Ectodermal cell (in vitro differentiated cells): ENCODE data around the gene EFCAB11.

ENCODE experiments used
- H3K27ac ChIP-seq: 2 replicates; pipeline ENCODE4 v1.7.0; 2013; ENCODE audit warnings: mild to moderate bottlenecking, low read depth, low read length; ENCODE audit not compliant: insufficient read depth, poor library complexity, severe bottlenecking
- H3K27me3 ChIP-seq: 2 replicates; pipeline ENCODE4 v1.7.0; 2013; ENCODE audit warnings: mild to moderate bottlenecking, low read length; ENCODE audit not compliant: insufficient read depth, control insufficient read depth, poor library complexity, severe bottlenecking
- H3K36me3 ChIP-seq: one replicate; pipeline ENCODE4 v1.7.0; 2013; ENCODE audit warnings: low read length; ENCODE audit not compliant: control insufficient read depth, insufficient read depth
- H3K4me1 ChIP-seq: one replicate; pipeline ENCODE4 v1.7.0; 2013; ENCODE audit warnings: low read length; ENCODE audit not compliant: control insufficient read depth, insufficient read depth
- H3K4me3 ChIP-seq: 2 replicates; pipeline ENCODE4 v1.7.0; 2013; ENCODE audit warnings: low read depth, low read length, control low read depth; ENCODE audit not compliant: insufficient read depth
- H3K9me3 ChIP-seq: 2 replicates; pipeline ENCODE4 v1.7.0; 2013; ENCODE audit warnings: mild to moderate bottlenecking, low read length, moderate library complexity; ENCODE audit not compliant: control insufficient read depth
- WGBS, 2 experiments: methylation state at CpG; one replicate each; pipeline ENCODE4 v1.1.7; 2013; ENCODE audit warnings: missing lambda C conversion rate in 2 of 2; 5-methylcytosine and 5-hydroxymethylcytosine counted together

Gene EFCAB11

GRCh38 chr14:89870316-89870715 is 84.2 kb downstream of the EFCAB11 start:
- WGBS, 2 experiments = 95 to 96% methylated on average over 2 of the region's 2 CpGs
- Histone ChIP-seq H3K4me3 (no peak overlapping the region), H3K4me1 (no peaks in the 10 kb centered on the region), H3K9me3 (no peaks in the 10 kb centered on the region), H3K36me3 (no peaks in the 10 kb centered on the region), H3K27me3 (no peaks in the 10 kb centered on the region), H3K27ac (no peak overlapping the region)

GRCh38 chr14:89869606-89870005 is 84.9 kb downstream of the EFCAB11 start:
- no peak overlapping the region for H3K4me3 ChIP-seq
- no peaks in the 10 kb centered on the region for H3K9me3 ChIP-seq
- no peaks in the 10 kb centered on the region for H3K27me3 ChIP-seq
- H3K27ac ChIP-seq = no peak overlapping the region
- WGBS, 2 experiments = 90 to 93% methylated on average over 2 of the region's 2 CpGs
- no peaks in the 10 kb centered on the region for H3K4me1 ChIP-seq
- no peaks in the 10 kb centered on the region for H3K36me3 ChIP-seq

- H3K27ac ChIP-seq = no peak overlapping the region
- H3K4me3 ChIP-seq = no peak overlapping the region
- H3K27me3 ChIP-seq = no peaks in the 10 kb centered on the region
- no peaks in the 10 kb centered on the region for H3K9me3 ChIP-seq
- H3K36me3 ChIP-seq = no peaks in the 10 kb centered on the region
- H3K4me1 ChIP-seq = no peaks in the 10 kb centered on the region
- 91 to 98% methylated on average over 2 of the region's 3 CpGs for WGBS, 2 experiments
Observed at GRCh38 chr14:89866458-89866857, 88.1 kb downstream of the EFCAB11 start.

DNA sequence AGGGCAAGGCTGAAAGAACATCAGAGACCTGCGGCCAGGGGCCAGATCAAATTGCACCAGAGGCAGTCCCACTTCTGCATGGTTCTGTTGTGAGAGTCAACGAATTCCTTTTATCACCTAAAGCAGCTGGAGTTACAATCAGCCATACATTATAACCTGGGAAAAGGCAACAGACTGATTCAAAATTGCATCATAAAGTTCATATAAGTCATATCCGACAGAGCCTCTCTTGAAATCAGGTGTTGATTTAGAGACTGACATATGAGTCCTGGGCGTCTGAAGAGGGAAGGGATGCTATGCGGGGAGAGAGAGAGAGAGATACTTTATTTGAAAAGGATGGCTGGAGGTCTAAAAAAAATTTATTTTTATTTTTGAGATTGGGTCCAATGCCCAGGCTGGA is 89.4 kb downstream of the EFCAB11 start:
- 90 to 94% methylated on average over 5 of the region's 5 CpGs for WGBS, 2 experiments
- H3K4me1 ChIP-seq = no peaks in the 10 kb centered on the region
- no peak overlapping the region for H3K27ac ChIP-seq
- no peak overlapping the region for H3K4me3 ChIP-seq
- no peaks in the 10 kb centered on the region for H3K27me3 ChIP-seq
- no peaks in the 10 kb centered on the region for H3K36me3 ChIP-seq
- no peaks in the 10 kb centered on the region for H3K9me3 ChIP-seq

DNA sequence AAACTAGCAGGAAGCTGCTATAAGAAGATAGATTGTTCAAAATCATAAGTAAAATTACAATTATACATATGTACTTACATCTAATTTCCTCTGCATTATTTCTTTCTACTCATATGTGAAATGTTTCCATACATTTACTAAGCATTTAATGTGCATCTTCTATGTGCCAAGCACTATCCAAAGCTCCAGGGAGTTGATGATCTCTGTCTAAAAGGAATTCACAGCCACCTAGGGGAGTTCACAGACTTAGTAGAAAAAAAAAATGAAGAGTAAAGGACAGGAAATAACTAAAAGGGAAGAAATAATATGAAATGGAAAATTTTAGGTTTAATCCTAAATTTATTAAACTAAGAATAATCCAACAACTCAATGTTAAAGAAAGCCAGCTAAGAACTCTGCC is 91.7 kb downstream of the EFCAB11 start:
- no peaks in the 10 kb centered on the region for H3K27me3 ChIP-seq
- no peaks in the 10 kb centered on the region for H3K4me1 ChIP-seq
- no peak overlapping the region for H3K27ac ChIP-seq
- no peak overlapping the region for H3K4me3 ChIP-seq
- no peaks in the 10 kb centered on the region for H3K36me3 ChIP-seq
- H3K9me3 ChIP-seq = no peaks in the 10 kb centered on the region

DNA sequence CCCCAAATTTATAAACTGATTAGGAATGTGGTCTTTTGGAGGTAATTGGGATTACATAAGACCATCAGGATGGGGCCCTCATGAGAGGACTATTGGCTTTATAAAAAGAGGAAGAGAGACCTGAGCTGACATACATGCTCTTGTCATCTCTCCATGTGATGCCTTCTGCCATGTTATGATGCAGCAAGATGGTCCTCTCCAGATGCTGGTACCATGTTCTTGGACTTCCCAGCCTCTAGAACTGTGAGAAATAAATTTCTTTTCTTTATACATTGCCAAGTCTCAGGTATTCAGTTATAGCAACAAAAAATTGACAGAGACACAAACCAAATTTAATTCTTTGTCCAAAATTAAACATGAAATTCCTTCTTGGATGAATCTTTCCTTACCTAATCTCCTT is 92.9 kb downstream of the EFCAB11 start:
- Histone ChIP-seq H3K4me1 (no peaks in the 10 kb centered on the region), H3K4me3 (no peak overlapping the region), H3K27me3 (no peaks in the 10 kb centered on the region), H3K9me3 (no peaks in the 10 kb centered on the region), H3K36me3 (no peaks in the 10 kb centered on the region), H3K27ac (no peak overlapping the region)

DNA sequence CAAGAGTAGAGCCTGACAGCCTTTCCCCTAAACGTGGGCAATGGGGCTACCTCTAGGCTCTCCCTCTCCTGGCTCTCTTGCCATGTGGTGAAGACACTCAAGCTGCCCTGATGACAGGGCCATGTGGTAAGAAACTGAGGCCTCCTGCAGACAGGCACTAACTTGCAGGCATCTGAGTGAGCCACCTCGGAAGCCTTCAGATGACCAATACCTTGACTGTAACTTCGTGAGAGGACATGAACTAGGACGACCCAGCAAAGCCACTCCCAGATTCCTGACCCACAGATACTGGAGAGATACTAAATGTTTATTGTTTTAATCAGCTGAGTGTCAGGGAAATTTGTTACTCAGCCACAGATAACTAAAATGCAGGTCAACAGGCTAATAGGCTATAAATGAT is 96.4 kb downstream of the EFCAB11 start:
- Histone ChIP-seq H3K27ac (no peak overlapping the region), H3K36me3 (no peaks in the 10 kb centered on the region), H3K4me3 (no peak overlapping the region), H3K9me3 (no peaks in the 10 kb centered on the region), H3K4me1 (no peaks in the 10 kb centered on the region), H3K27me3 (no peaks in the 10 kb centered on the region)
- WGBS, 2 experiments = 87 to 93% methylated on average over 4 of the region's 4 CpGs

DNA sequence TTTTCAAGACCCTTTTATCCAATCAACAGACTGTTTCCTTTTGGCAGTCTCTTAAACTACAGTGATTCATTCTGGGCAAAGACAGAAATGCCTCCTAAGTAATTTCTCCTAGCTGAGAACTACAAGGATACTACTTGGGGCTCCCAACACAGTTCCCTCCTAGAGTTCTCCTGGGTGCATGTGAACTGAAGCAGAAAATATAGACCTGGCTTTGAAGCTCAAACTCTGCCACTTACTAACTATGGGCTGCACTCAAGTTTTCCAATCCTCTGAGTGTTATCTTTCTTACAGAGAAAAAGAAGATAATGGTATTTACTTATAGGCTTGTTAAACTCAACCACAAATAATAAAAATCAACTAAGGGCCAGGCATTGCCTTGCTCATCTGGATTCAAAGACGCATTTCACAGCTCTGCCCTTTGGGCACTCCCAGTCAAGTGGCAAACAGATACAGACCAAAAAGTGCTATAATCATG is 97.6 kb downstream of the EFCAB11 start:
- Histone ChIP-seq H3K4me1 (no peaks in the 10 kb centered on the region), H3K9me3 (no peaks in the 10 kb centered on the region), H3K27me3 (no peaks in the 10 kb centered on the region), H3K4me3 (no peak overlapping the region), H3K36me3 (no peaks in the 10 kb centered on the region), H3K27ac (no peak overlapping the region)
- WGBS, 2 experiments = 95 to 98% methylated on average over 1 of the region's 1 CpG

- WGBS, 2 experiments = 91 to 93% methylated on average over 8 of the region's 8 CpGs
- H3K27ac ChIP-seq = no peak overlapping the region
- H3K27me3 ChIP-seq = no peaks in the 10 kb centered on the region
Observed at GRCh38 chr14:89855961-89856656, 98.4 kb downstream of the EFCAB11 start.

GRCh38 chr14:89853936-89854693 is 100.4 kb downstream of the EFCAB11 start:
- Histone ChIP-seq H3K27me3 (no peaks in the 10 kb centered on the region), H3K4me3 (no peak overlapping the region), H3K36me3 (no peaks in the 10 kb centered on the region), H3K27ac (no peak overlapping the region), H3K4me1 (no peaks in the 10 kb centered on the region), H3K9me3 (no peaks in the 10 kb centered on the region)
- 88 to 90% methylated on average over 8 of the region's 8 CpGs for WGBS, 2 experiments

More at GRCh38 chr14:89855961-89856656, 98.4 kb downstream of the EFCAB11 start:
- Histone ChIP-seq H3K36me3 (no peaks in the 10 kb centered on the region), H3K4me3 (no peak overlapping the region), H3K9me3 (no peaks in the 10 kb centered on the region), H3K4me1 (no peaks in the 10 kb centered on the region)
